ENCODE measurements around the gene DEUP1. TPM values are rescaled to one million over a fixed set of nuclear protein-coding genes. Genes with fewer than 3 reads are reported as not detected.
"Not testable (repeated sequence)": the region's sequence is repeated elsewhere in the genome, so short reads cannot be mapped to it uniquely, and the experiment has no call there.

DEUP1 gene
- polyA plus RNA-seq, 2 donors, result not detected

- WGBS, 2 donors, result 92 to 94% methylated on average over 4 of the region's 4 CpGs
- H3K4me3 ChIP-seq (ENCODE audit: low read depth in 1 of 2, low read length in 2 of 2); H3K27ac ChIP-seq (ENCODE audit: low read depth in 2 of 2, low read length in 1 of 2); H3K9me3 ChIP-seq (ENCODE audit: control insufficient read depth in 2 of 2, insufficient read depth in 1 of 2, low read depth in 1 of 2, low read length in 1 of 2); H3K27me3 ChIP-seq (ENCODE audit: control insufficient read depth in 1 of 2, insufficient read depth in 2 of 2, low read length in 2 of 2); H3K4me1 ChIP-seq (ENCODE audit: control insufficient read depth in 2 of 2, insufficient read depth in 2 of 2, low read length in 1 of 2); H3K36me3 ChIP-seq (ENCODE audit: control insufficient read depth in 2 of 2, insufficient read depth in 2 of 2, low read length in 1 of 2): not testable (repeated sequence)
Measured at GRCh38 chr11:93463666-93464065, 133.1 kb downstream of the DEUP1 start.

- H3K4me1 ChIP-seq (ENCODE audit: control insufficient read depth in 2 of 2, insufficient read depth in 2 of 2, low read length in 1 of 2), result no peaks in the 10 kb centered on the region
- 63 to 74% methylated on average over 3 of the region's 3 CpGs for WGBS, 2 donors
- H3K36me3 ChIP-seq (ENCODE audit: control insufficient read depth in 2 of 2, insufficient read depth in 2 of 2, low read length in 1 of 2), result no peaks in the 10 kb centered on the region
Measured at GRCh38 chr11:93464927-93465540, 134.5 kb downstream of the DEUP1 start.

GRCh38 chr11:93467054-93467453 is 136.5 kb downstream of the DEUP1 start:
- 89 to 92% methylated on average over 4 of the region's 4 CpGs for WGBS, 2 donors
- Histone ChIP-seq H3K27me3 (ENCODE audit: control insufficient read depth in 1 of 2, insufficient read depth in 2 of 2, low read length in 2 of 2) (no peaks in the 10 kb centered on the region), H3K9me3 (ENCODE audit: control insufficient read depth in 2 of 2, insufficient read depth in 1 of 2, low read depth in 1 of 2, low read length in 1 of 2) (no peaks in the 10 kb centered on the region), H3K4me1 (ENCODE audit: control insufficient read depth in 2 of 2, insufficient read depth in 2 of 2, low read length in 1 of 2) (no peaks in the 10 kb centered on the region), H3K36me3 (ENCODE audit: control insufficient read depth in 2 of 2, insufficient read depth in 2 of 2, low read length in 1 of 2) (no peaks in the 10 kb centered on the region), H3K4me3 (ENCODE audit: low read depth in 1 of 2, low read length in 2 of 2) (no peak overlapping the region), H3K27ac (ENCODE audit: low read depth in 2 of 2, low read length in 1 of 2) (no peak overlapping the region)

More at GRCh38 chr11:93464927-93465540, 134.5 kb downstream of the DEUP1 start:
- no peak overlapping the region for H3K4me3 ChIP-seq (ENCODE audit: low read depth in 1 of 2, low read length in 2 of 2)
- no peaks in the 10 kb centered on the region for H3K27me3 ChIP-seq (ENCODE audit: control insufficient read depth in 1 of 2, insufficient read depth in 2 of 2, low read length in 2 of 2)
- H3K27ac ChIP-seq (ENCODE audit: low read depth in 2 of 2, low read length in 1 of 2), result no peak overlapping the region
- no peaks in the 10 kb centered on the region for H3K9me3 ChIP-seq (ENCODE audit: control insufficient read depth in 2 of 2, insufficient read depth in 1 of 2, low read depth in 1 of 2, low read length in 1 of 2)

GRCh38 chr11:93468290-93468689 is 137.7 kb downstream of the DEUP1 start:
- H3K36me3 ChIP-seq (ENCODE audit: control insufficient read depth in 2 of 2, insufficient read depth in 2 of 2, low read length in 1 of 2), result no peaks in the 10 kb centered on the region
- WGBS, 2 donors, result 40 to 50% methylated on average over 5 of the region's 5 CpGs
- H3K4me3 ChIP-seq (ENCODE audit: low read depth in 1 of 2, low read length in 2 of 2), result no peak overlapping the region
- no peaks in the 10 kb centered on the region for H3K9me3 ChIP-seq (ENCODE audit: control insufficient read depth in 2 of 2, insufficient read depth in 1 of 2, low read depth in 1 of 2, low read length in 1 of 2)
- no peak overlapping the region for H3K27ac ChIP-seq (ENCODE audit: low read depth in 2 of 2, low read length in 1 of 2)
- no peaks in the 10 kb centered on the region for H3K4me1 ChIP-seq (ENCODE audit: control insufficient read depth in 2 of 2, insufficient read depth in 2 of 2, low read length in 1 of 2)
- no peaks in the 10 kb centered on the region for H3K27me3 ChIP-seq (ENCODE audit: control insufficient read depth in 1 of 2, insufficient read depth in 2 of 2, low read length in 2 of 2)

- H3K36me3 ChIP-seq (ENCODE audit: control insufficient read depth in 2 of 2, insufficient read depth in 2 of 2, low read length in 1 of 2), result peaks cover 0 to 2% of the 10 kb centered on the region in 2 donors
- WGBS, 2 donors, result 85 to 91% methylated on average over 1 of the region's 1 CpG
- no peaks in the 10 kb centered on the region for H3K27me3 ChIP-seq (ENCODE audit: control insufficient read depth in 1 of 2, insufficient read depth in 2 of 2, low read length in 2 of 2)
Measured at GRCh38 chr11:93474123-93474522, 143.6 kb downstream of the DEUP1 start.

GRCh38 chr11:93476796-93477195 is 146.3 kb downstream of the DEUP1 start:
- Histone ChIP-seq H3K36me3 (ENCODE audit: control insufficient read depth in 2 of 2, insufficient read depth in 2 of 2, low read length in 1 of 2) (peaks cover 0 to 2% of the 10 kb centered on the region in 2 donors), H3K9me3 (ENCODE audit: control insufficient read depth in 2 of 2, insufficient read depth in 1 of 2, low read depth in 1 of 2, low read length in 1 of 2) (no peaks in the 10 kb centered on the region), H3K4me3 (ENCODE audit: low read depth in 1 of 2, low read length in 2 of 2) (no peak overlapping the region), H3K27ac (ENCODE audit: low read depth in 2 of 2, low read length in 1 of 2) (no peak overlapping the region), H3K27me3 (ENCODE audit: control insufficient read depth in 1 of 2, insufficient read depth in 2 of 2, low read length in 2 of 2) (no peaks in the 10 kb centered on the region), H3K4me1 (ENCODE audit: control insufficient read depth in 2 of 2, insufficient read depth in 2 of 2, low read length in 1 of 2) (peaks cover 2% of the 10 kb centered on the region in 2 donors)
- 46 to 59% methylated on average over 3 of the region's 3 CpGs for WGBS, 2 donors

More at GRCh38 chr11:93474123-93474522, 143.6 kb downstream of the DEUP1 start:
- Histone ChIP-seq H3K27ac (ENCODE audit: low read depth in 2 of 2, low read length in 1 of 2) (no peak overlapping the region), H3K4me1 (ENCODE audit: control insufficient read depth in 2 of 2, insufficient read depth in 2 of 2, low read length in 1 of 2) (no peaks in the 10 kb centered on the region), H3K4me3 (ENCODE audit: low read depth in 1 of 2, low read length in 2 of 2) (no peak overlapping the region), H3K9me3 (ENCODE audit: control insufficient read depth in 2 of 2, insufficient read depth in 1 of 2, low read depth in 1 of 2, low read length in 1 of 2) (no peaks in the 10 kb centered on the region)

GRCh38 chr11:93477684-93478234 is 147.2 kb downstream of the DEUP1 start:
- no peaks in the 10 kb centered on the region for H3K9me3 ChIP-seq (ENCODE audit: control insufficient read depth in 2 of 2, insufficient read depth in 1 of 2, low read depth in 1 of 2, low read length in 1 of 2)
- 84% methylated on average over 11 of the region's 11 CpGs for WGBS, 2 donors

GRCh38 chr11:93478841-93479240 is 148.3 kb downstream of the DEUP1 start:
- WGBS, 2 donors, result 93 to 98% methylated on average over 19 of the region's 19 CpGs
- Histone ChIP-seq H3K4me3 (ENCODE audit: low read depth in 1 of 2, low read length in 2 of 2) (no peak overlapping the region), H3K9me3 (ENCODE audit: control insufficient read depth in 2 of 2, insufficient read depth in 1 of 2, low read depth in 1 of 2, low read length in 1 of 2) (no peaks in the 10 kb centered on the region), H3K36me3 (ENCODE audit: control insufficient read depth in 2 of 2, insufficient read depth in 2 of 2, low read length in 1 of 2) (peaks cover 0 to 2% of the 10 kb centered on the region in 2 donors), H3K4me1 (ENCODE audit: control insufficient read depth in 2 of 2, insufficient read depth in 2 of 2, low read length in 1 of 2) (peaks cover 2% of the 10 kb centered on the region in 2 donors), H3K27me3 (ENCODE audit: control insufficient read depth in 1 of 2, insufficient read depth in 2 of 2, low read length in 2 of 2) (no peaks in the 10 kb centered on the region), H3K27ac (ENCODE audit: low read depth in 2 of 2, low read length in 1 of 2) (no peak overlapping the region)

More at GRCh38 chr11:93477684-93478234, 147.2 kb downstream of the DEUP1 start:
- H3K27ac ChIP-seq (ENCODE audit: low read depth in 2 of 2, low read length in 1 of 2), result no peak overlapping the region
- no peaks in the 10 kb centered on the region for H3K27me3 ChIP-seq (ENCODE audit: control insufficient read depth in 1 of 2, insufficient read depth in 2 of 2, low read length in 2 of 2)
- H3K4me1 ChIP-seq (ENCODE audit: control insufficient read depth in 2 of 2, insufficient read depth in 2 of 2, low read length in 1 of 2), result peaks cover 2% of the 10 kb centered on the region in 2 donors
- H3K36me3 ChIP-seq (ENCODE audit: control insufficient read depth in 2 of 2, insufficient read depth in 2 of 2, low read length in 1 of 2), result peaks cover 0 to 2% of the 10 kb centered on the region in 2 donors
- no peak overlapping the region for H3K4me3 ChIP-seq (ENCODE audit: low read depth in 1 of 2, low read length in 2 of 2)

- Histone ChIP-seq H3K27me3 (ENCODE audit: control insufficient read depth in 1 of 2, insufficient read depth in 2 of 2, low read length in 2 of 2) (no peaks in the 10 kb centered on the region), H3K4me1 (ENCODE audit: control insufficient read depth in 2 of 2, insufficient read depth in 2 of 2, low read length in 1 of 2) (peaks cover 2 to 4% of the 10 kb centered on the region in 2 donors), H3K9me3 (ENCODE audit: control insufficient read depth in 2 of 2, insufficient read depth in 1 of 2, low read depth in 1 of 2, low read length in 1 of 2) (no peaks in the 10 kb centered on the region), H3K27ac (ENCODE audit: low read depth in 2 of 2, low read length in 1 of 2) (no peak overlapping the region), H3K36me3 (ENCODE audit: control insufficient read depth in 2 of 2, insufficient read depth in 2 of 2, low read length in 1 of 2) (peaks cover 0 to 2% of the 10 kb centered on the region in 2 donors), H3K4me3 (ENCODE audit: low read depth in 1 of 2, low read length in 2 of 2) (no peak overlapping the region)
- 95 to 97% methylated on average over 6 of the region's 6 CpGs for WGBS, 2 donors
Measured at GRCh38 chr11:93480256-93480655, 149.7 kb downstream of the DEUP1 start.

GRCh38 chr11:93480756-93481155 is 150.2 kb downstream of the DEUP1 start:
- peaks cover 2 to 5% of the 10 kb centered on the region in 2 donors for H3K4me1 ChIP-seq (ENCODE audit: control insufficient read depth in 2 of 2, insufficient read depth in 2 of 2, low read length in 1 of 2)
- peaks cover 0 to 2% of the 10 kb centered on the region in 2 donors for H3K36me3 ChIP-seq (ENCODE audit: control insufficient read depth in 2 of 2, insufficient read depth in 2 of 2, low read length in 1 of 2)
- H3K9me3 ChIP-seq (ENCODE audit: control insufficient read depth in 2 of 2, insufficient read depth in 1 of 2, low read depth in 1 of 2, low read length in 1 of 2), result no peaks in the 10 kb centered on the region
- H3K27ac ChIP-seq (ENCODE audit: low read depth in 2 of 2, low read length in 1 of 2), result no peak overlapping the region
- 56 to 66% methylated on average over 1 of the region's 1 CpG for WGBS, 2 donors
- H3K4me3 ChIP-seq (ENCODE audit: low read depth in 1 of 2, low read length in 2 of 2), result no peak overlapping the region
- H3K27me3 ChIP-seq (ENCODE audit: control insufficient read depth in 1 of 2, insufficient read depth in 2 of 2, low read length in 2 of 2), result no peaks in the 10 kb centered on the region

Measured in esophagus (tissue), 2 donors.